NCI-H146 treated with DMSO at 0.1 percent for 48 hours (cell line): Measurements from ENCODE around the gene SLC25A23.

Experiments
- DNase-seq: peaks from one replicate; lab custom pipeline; 2025; ENCODE audit not compliant: unreplicated experiment; lab: John Stamatoyannopoulos, UW

Gene SLC25A23

DNA sequence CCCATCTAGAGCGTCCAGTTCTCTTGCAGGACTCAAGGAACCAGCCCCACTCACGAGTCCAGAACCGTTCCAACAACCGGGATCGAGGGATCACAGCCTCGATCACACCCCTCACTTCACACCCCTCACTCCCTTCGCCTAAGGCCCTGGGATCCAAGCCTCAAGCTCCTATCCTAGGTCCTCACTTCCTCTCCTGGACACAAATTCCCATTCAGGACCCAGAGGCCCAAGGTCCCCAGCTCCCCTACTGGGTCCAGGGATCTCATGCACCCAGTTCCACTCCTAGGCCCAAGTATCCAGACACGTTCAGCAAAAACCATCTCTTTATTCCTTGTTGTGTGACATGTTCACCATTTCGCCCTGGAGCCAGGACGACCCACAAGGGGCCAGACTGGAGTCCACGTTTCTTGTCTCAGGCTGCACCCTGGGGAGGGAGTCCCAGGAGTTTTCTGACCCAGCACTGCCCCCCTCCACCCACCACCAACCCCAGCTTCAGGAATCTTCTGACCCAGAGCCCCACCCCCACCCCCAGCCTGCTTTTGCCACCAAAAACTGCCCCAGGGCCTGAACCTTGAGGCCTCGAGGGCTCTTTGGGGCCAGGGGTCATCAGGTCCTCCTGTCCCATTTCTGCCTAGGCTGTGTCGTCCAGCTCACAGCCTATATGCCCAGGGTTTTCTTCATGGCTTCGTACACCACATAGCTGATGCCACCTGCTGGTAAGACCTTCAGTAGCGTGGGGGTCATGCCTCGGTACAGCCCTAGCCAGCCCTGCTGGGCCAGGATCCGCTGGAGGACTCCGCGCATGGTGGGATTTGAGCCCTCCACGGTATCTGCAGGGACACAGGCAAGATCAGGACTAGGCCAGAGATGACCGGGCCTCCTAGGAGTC lies 33.6 kb downstream of the SLC25A23 start:
- DNase-seq, result no peak

GRCh38 chr19:6424939-6425731 lies 34.5 kb downstream of the SLC25A23 start:
- DNase-seq, result peak; percentile 100

- no peak for DNase-seq
Observed at GRCh38 chr19:6424195-6424938, 35.2 kb downstream of the SLC25A23 start, which contains the start of gene KHSRP. Gene KHSRP (minus strand): TSS chr19:6424811. CDS start chr19:6424701, 110 bp downstream.

DNA sequence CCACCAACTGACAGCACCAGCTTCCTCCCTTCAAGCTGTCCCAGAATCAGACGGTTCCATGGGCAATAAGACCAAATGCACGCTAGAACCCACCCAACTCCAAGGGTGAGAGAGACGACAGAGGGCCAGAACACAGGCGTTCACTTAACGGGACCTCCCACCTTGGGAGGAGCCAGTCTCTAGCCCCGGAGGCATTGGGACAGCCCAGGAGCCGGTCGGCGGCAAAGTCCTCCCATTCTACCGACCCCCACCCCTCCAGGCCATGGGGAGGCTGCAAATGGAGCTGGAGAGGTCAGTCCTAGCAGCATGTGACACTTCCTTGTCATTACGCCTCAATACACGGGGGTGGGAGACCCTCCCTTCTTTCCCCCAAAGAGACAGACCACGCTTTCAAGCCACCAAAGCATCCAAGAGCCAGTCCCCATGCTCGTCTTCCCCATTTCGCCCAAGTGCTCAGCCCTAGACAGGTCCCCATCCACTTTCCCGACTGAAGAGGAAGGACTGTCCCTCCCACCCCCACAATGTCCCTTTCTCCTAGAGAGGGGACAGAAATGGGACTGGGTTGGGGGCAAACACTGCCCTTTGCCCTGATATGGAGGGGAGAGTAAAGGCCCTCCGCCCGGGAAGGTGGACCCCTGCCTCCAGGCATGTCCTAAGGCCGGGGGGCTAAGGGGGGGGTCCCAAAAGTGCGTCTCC lies 35.9 kb downstream of the SLC25A23 start:
- no peak for DNase-seq

- no peak for DNase-seq
Observed at GRCh38 chr19:6421075-6422014, 38.2 kb downstream of the SLC25A23 start.

DNA sequence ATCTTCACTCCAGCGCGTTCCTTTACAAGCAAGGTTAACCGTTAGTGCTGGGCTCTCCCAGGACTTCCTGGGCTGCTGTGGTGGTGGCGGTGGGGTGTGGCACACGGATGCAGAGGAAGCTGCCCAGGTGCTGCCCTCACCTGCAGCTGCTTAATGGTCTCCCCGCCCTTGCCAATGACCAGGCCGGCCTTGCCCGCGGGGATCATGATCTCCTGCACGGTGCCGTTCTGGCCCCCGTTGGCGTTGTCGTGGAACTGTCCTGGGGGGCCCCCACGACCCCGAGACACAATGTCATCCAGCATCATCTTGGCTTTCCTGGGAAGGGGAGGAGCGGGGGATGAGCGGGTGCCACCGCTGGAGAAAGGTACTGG lies 41.0 kb downstream of the SLC25A23 start:
- DNase-seq, result no peak

DNA sequence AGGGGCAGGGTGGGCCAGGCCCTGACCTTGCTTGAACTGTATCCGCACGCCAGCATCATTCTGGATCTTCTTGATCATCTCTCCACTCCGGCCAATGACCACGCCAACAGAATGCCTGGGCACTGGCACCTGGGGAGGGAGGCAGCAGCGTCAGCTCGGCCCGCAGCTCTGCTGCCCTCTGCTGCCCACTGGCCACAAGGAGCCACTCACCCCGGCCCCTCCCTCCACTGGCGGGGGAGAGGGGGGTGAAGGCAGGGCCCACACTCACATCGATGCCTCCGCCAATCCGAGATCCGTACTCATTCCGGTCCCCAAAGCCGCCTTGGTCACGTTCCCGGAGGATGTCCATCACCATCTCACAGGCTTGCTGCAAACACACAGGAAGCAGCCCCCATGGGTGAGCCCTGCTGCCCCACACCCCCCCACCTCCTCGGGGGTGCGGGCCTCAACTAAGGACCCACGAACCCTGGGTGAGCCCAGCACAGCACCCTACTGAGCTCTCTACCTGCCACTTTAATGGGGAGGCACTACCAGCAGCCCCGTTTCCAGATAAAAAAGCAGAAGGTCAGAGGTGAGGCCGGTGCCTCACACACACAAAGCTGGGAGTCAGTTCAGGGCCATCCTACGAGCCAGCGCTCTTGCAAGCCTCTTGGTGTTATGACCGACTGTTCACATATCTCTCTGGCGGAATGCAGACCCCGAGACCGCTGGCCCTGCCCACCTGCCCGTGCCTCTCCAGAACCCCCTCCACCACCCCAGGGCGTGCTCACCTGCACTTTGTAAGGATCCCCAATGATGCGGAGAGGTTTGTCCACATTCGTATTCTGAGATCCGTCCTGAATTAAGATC lies 41.7 kb downstream of the SLC25A23 start:
- no peak for DNase-seq

DNA sequence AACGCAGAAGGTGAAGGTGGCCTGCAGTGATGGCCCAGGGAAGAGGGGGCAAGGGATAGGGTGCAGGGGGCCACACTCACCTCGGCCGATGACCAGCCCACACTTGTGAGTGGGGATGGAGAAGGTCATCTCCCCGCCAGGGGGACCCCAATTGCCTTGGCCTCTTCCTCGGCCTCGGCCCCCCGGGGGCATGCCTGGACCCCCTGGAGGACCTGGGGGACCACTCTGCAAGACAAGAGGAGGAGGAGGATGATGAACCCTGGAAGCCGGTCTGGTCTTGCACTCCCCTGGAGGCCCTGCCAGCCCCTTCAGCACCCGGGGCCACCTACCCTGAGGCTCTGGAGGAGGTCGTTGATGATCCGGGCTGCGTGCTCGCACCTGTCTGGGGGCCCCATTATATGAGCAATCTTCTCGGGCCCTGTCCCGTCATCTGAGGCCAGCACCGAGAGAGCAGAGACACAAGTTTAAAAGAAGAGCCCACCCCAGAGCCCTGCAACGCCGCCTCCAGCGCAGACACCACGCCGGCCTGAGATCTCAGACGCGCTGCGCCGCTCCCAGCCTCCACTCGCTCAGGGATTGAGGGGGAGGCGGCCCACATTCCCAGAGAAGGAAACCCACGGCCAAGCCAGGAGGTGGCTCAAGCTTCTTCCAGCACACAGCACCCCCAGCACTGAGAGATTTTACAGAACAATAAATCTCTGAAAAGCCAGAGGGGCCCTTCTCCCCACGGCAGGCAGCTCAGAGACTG lies 42.8 kb downstream of the SLC25A23 start:
- no peak for DNase-seq

GRCh38 chr19:6415591-6416190 lies 43.9 kb downstream of the SLC25A23 start:
- DNase-seq, result no peak

DNA sequence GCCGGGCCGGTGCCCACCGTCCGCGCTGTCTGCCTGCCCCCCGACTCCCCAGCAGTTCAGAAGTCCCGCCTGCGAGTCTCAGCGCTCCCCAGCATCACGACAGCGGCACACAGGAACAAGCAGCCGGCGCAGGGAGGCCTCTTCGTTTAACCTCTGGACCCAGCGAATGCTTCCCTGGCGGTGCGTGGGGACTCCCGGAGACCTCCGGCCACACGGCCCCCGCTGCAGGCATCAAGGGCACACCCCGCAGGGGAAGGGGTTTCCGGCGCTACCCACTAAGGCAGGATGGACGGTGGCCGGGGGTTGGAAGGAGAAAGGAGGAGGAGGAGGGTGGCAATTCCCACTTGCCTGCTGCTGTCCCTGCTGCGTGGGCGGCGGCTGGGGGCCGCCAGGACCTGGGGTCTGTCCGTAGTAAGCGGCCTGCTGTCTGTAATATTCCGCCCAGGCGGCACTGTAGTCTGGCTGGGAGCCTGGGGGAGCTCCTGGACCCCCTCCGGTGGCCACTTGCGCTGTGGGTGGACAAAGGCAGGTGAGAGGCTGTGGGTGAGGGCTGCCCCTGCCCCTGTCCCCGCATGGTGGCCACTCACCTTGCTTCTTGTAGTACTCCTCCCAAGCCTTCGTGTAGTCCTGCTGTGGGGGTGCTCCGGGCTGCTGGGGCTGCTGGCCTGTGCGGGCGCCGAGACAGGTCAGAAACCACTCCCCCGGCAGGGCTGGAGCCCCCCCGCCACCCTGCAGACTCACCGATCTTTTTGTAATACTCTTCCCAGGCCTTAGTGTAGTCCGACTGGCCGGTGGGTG lies 44.6 kb downstream of the SLC25A23 start:
- DNase-seq, result no peak

- DNase-seq, result no peak
Observed at GRCh38 chr19:6413721-6414643, 45.6 kb downstream of the SLC25A23 start.

DNA sequence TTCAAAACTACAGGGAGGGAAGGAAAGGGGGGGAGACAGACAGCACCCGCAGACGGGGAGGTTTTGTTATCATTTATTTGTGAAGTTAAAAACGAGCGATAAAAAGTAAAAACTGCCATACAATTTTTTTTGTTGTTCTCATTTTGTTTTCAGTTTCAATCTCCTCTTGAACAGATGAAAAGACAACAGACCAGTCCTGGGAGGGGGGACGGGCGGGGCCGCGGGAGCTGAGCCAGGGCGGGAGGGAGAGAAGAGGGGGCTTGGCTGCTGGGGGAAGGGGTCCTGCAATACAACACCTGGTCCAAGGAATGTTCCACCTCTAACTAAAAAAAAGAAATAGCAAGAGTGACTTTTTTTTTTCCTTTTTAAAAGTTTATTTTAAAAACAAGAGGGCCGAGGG lies 46.3 kb downstream of the SLC25A23 start:
- no peak for DNase-seq

- DNase-seq, result no peak
Observed at GRCh38 chr19:6412447-6413091, 47.0 kb downstream of the SLC25A23 start.

DNA sequence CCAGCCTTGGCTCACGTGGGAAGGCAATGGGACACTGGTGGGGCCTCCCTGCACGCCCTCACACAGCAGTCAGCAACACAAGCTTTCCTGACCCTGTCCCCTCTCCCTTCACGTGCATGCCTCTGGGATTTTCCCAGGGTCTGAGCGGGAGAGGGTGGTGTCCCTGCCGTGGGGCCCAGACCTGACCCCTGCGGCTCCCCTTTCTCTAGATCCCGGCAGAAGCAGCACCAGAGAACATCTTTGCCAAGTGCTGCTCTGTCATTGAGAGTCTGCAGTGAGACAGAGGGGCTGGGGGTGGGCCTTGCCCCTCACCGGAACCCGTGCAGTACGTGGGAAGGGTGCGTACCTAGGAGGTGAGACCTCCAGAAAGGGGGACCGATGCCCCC lies 47.5 kb downstream of the SLC25A23 start:
- DNase-seq, result no peak

DNA sequence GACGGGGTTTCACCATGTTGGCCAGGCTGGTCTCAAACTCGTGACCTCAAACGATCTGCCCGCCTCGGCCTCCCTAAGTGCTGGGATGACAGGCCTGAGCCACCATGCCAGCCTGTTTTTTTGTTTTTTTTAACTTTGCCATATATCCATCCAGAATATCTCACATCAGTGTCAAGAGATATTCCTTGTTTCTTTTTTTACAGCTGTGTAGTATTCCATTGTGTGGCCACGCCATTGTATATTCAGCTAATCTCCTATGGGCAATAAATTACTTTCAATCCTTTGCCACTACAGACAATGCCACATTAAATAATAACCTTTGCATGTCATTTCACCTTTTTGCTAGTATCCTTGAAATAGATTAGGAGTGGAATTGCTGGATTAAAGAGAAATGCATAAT lies 50.2 kb downstream of the SLC25A23 start:
- no peak for DNase-seq
